ENCODE measurements around the gene CBL. TPM values are rescaled to one million over a fixed set of nuclear protein-coding genes. Genes with fewer than 3 reads are reported as not detected.

CBL gene
- total RNA-seq, 2 experiments from 2014 or later: 19.2 to 59.1 TPM

GRCh38 chr11:119338318-119338890, 132.3 kb downstream of the CBL start:
- peak; percentile 79 for DNase-seq (ENCODE audit: low spot score)
- H3K4me3 ChIP-seq (ENCODE audit: low read depth, low read length, poor library complexity, severe bottlenecking): peak overlapping the region; percentile 10
- H4K20me1 ChIP-seq (ENCODE audit: insufficient read depth, low read length): no peaks in the 10 kb centered on the region
- no TSS peak for BruUV-seq (replicated peaks)
- H3K9me3 ChIP-seq (ENCODE audit: low read length): no peaks in the 10 kb centered on the region
- H3K9me2 ChIP-seq (ENCODE audit: insufficient read depth, low read length): no peaks in the 10 kb centered on the region
- TF ChIP-seq CTCF (conservative IDR thresholded peaks at IDR 0.05; ENCODE audit: low read length): peak; percentile 95
- no peak for TF ChIP-seq EZH2phosphoT487 (IDR thresholded peaks at IDR 0.05; ENCODE audit: borderline replicate concordance, low read depth, low read length)
- peaks cover 48% of the 10 kb centered on the region for H3K4me1 ChIP-seq (ENCODE audit: insufficient read depth, low read length, poor library complexity, severe bottlenecking)
- no peak overlapping the region for H2AFZ ChIP-seq (ENCODE audit: low read length)
- ChIA-PET CTCF (ENCODE audit: unreplicated experiment) (interaction anchor here (0.5 to 2.0 kb wide), 13 partner anchors 12 to 335 kb away, joined by 3 to 16 read pairs (median 4); partner anchors contain the start of gene USP2), POLR2A (interaction anchor here (0.5 to 1.8 kb wide), 9 partner anchors 20 to 277 kb away, joined by 3 to 7 read pairs (median 3); partner anchors contain the start of gene USP2)
- peaks cover 6% of the 10 kb centered on the region; the same call in 1 of the 2 replicates for H3K36me3 ChIP-seq (ENCODE audit: insufficient read depth, low read length)
- H3K27ac ChIP-seq (ENCODE audit: low read depth, low read length, poor library complexity, severe bottlenecking): no peak overlapping the region
- peaks cover 10% of the 10 kb centered on the region; the same call in 1 of the 2 replicates for H3K79me2 ChIP-seq (ENCODE audit: insufficient read depth, low read depth, low read length)
- H3K4me2 ChIP-seq (ENCODE audit: low read length): peak overlapping the region; percentile 50
- intact Hi-C loops (cut with micrococcal nuclease; ENCODE audit: unreplicated experiment): loop anchor here (1.0 to 5.0 kb wide), 2 partner anchors 36 to 134 kb away; no protein-coding TSS in a partner anchor

GRCh38 chr11:119338965-119339588, 132.9 kb downstream of the CBL start:
- Histone ChIP-seq H3K79me2 (ENCODE audit: insufficient read depth, low read depth, low read length) (peaks cover 10% of the 10 kb centered on the region; the same call in 1 of the 2 replicates), H3K4me1 (ENCODE audit: insufficient read depth, low read length, poor library complexity, severe bottlenecking) (peaks cover 42% of the 10 kb centered on the region), H3K27ac (ENCODE audit: low read depth, low read length, poor library complexity, severe bottlenecking) (no peak overlapping the region), H3K9me2 (ENCODE audit: insufficient read depth, low read length) (no peaks in the 10 kb centered on the region), H3K4me2 (ENCODE audit: low read length) (no peak overlapping the region; the same call in 1 of the 2 replicates), H3K9me3 (ENCODE audit: low read length) (no peaks in the 10 kb centered on the region), H3K4me3 (ENCODE audit: low read depth, low read length, poor library complexity, severe bottlenecking) (no peak overlapping the region), H4K20me1 (ENCODE audit: insufficient read depth, low read length) (no peaks in the 10 kb centered on the region), H2AFZ (ENCODE audit: low read length) (no peak overlapping the region), H3K36me3 (ENCODE audit: insufficient read depth, low read length) (peaks cover 6% of the 10 kb centered on the region; the same call in 1 of the 2 replicates)
- POLR2A ChIA-PET: interaction anchor here (1.1 kb wide), 1 partner anchor 37 kb away, joined by 4 read pairs; no protein-coding TSS in a partner anchor
- intact Hi-C loops (cut with micrococcal nuclease; ENCODE audit: unreplicated experiment): loop anchor here (1.0 to 5.0 kb wide), 2 partner anchors 35 to 133 kb away; no protein-coding TSS in a partner anchor
- TF ChIP-seq EZH2phosphoT487 (IDR thresholded peaks at IDR 0.05; ENCODE audit: borderline replicate concordance, low read depth, low read length) (no peak), CTCF (conservative IDR thresholded peaks at IDR 0.05; ENCODE audit: low read length) (no peak)
- no TSS peak for BruUV-seq (replicated peaks)
- CTCF ChIA-PET (ENCODE audit: unreplicated experiment): interaction anchor here (0.7 to 2.0 kb wide), 5 partner anchors 11 to 35 kb away, joined by 3 to 16 read pairs (median 4); no protein-coding TSS in a partner anchor
- no peak for DNase-seq (ENCODE audit: low spot score)
